Kidney capillary endothelial cell (primary cell): ENCODE measurements around the gene SH3GLB2.

Experiments used
- DNase-seq: peaks from one replicate; pipeline ENCODE4 v3.0.0-alpha.2; 2018; ENCODE audit warnings: low spot score

SH3GLB2 gene

DNA sequence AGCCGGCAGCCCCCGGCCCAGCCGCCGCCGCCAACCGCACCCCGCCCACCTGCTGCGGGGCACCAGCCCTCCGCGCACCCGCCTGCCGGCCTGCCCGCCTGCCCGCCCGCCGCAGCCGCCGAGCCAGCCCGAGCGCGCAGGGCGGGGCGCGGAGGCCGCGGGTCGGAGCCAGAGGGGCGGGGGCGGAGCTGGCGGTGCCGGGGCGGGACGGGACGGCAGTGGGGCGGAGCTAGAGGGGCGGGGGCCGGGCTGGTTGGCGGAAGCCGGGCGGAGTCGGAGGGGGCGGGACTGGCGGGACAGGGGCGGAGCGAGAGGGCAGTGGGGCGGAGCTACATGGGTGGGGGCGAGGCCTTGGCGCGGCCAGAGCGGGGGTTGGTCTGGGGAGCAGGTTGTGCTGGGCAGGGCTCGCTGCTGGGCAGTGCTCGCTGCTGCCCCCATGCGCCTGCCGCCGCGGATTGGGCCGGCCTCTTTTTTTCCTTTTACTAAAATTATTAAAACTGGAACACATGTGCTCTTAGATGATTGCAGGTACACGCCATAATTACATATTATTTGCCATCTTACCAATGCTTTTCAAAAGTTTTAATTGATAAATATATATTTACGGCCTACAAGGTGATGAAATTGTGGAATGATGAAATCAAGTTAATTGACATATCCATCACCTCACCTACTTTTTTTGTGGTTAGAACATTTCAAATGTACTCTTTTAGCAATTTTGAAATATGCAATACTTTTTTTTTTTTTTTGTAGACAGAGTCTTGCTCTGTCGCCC is at the start of gene SH3GLB2:
TSS of gene SH3GLB2 (minus strand) at position 140 of the 775 bp plus-strand sequence. CDS start 177 bp downstream, outside the sequence.
- DNase-seq: peak; percentile 89

DNA sequence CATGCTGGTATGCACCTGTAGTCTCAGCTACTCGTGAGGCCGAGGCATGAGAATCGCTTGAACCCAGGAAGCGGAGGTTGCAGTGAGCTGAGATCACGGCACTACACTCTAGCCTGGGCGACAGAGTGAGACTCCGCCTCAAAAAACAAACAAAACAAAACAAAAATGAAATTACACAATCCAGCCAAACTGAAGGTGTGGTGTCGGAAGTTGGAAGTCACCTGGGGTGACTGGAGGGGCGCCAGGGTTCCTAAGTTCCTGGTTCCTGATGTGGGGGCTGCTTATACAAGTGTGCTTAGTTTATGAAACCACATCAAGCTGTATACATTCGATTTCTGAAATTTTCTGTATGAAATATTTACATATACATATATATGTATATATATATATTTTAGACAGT is 49.1 kb upstream of the SH3GLB2 start:
- no peak for DNase-seq

GRCh38 chr9:129076640-129077037 is 48.5 kb upstream of the SH3GLB2 start:
- DNase-seq: no peak

- DNase-seq: no peak
Observed at GRCh38 chr9:129075996-129076639, 48.0 kb upstream of the SH3GLB2 start.

DNA sequence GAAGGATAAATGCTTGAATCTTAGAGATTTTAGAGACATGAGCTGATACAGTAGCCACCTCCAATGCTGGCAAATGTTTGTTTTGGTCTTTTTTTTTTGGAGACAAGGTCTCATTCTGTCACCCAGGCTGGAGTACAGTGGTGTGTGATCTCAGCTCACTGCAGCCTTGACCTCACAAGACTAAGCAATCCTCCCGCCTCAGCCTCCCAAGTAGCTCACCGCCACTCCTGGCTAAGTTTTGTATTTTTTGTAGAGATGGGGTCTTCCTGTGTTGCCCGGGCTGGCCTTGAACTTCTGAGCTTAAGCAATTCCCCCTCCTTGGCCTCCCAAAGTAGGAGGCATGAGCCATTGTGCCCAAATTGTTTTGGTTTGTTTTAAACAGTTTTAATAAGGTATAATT is 46.0 kb upstream of the SH3GLB2 start:
- DNase-seq: no peak

GRCh38 chr9:129073404-129073803 is 45.3 kb upstream of the SH3GLB2 start:
- no peak for DNase-seq

DNA sequence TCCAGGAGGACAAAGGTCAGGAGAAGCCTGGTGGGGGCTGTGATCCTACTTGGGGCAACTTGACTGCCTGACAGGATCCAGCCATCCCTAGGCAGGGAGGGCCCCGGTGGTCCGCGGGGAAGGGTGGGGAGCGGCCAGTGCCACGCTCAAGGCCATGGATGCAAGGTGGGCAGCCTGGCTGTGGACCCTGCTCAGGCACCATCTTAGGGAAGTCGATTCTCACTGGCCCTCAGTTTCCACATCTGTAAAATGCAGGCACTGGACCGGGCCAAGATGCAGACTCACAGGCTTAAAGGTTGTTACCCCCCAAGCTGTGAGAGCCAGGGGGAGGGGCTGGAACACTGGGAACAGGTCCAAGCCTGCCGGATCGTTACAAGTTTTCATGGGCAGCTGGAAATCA is 44.0 kb upstream of the SH3GLB2 start:
- no peak for DNase-seq

GRCh38 chr9:129071526-129072126 is 43.5 kb upstream of the SH3GLB2 start:
- DNase-seq: no peak

DNA sequence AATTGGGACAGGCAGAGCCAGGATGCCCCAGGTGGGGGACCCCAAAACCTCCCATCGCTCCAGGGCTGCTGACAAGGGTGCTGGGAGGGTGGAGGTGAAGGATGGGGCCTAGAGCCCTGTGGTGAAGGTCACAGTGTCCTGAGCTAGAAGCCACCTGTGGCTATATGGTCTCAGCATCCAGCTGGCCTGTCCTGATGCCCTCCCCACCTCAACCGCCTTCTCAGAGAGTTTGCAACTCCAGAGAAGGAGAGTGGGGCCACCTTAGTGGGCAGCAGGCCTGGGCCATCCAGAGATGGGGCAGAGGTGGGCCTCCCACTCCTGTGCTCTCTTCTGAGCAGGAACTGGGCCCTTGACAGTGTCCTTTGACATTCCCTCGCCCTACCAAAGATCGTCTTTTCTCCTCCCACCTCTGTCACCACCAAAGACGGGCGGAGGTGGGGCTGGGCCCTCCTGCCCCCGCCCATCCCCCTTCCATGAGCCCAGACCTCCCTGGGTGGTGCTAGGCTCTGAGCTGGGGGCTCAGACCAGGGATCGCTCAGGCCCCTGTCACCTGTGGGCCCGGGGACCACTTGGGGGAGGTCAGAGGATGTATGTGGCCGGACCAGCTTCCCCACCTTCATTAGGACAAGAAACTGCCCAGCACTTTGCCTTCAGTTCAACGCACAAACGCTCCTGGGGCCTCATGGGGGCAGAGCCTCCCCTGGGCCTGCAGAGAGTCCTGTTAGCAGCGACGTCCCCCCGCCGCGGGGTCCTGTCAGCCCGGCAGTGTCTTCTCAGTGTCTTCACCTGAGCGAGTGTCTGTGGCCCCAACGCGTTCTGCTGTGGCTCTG is 42.8 kb upstream of the SH3GLB2 start:
- DNase-seq: no peak

DNA sequence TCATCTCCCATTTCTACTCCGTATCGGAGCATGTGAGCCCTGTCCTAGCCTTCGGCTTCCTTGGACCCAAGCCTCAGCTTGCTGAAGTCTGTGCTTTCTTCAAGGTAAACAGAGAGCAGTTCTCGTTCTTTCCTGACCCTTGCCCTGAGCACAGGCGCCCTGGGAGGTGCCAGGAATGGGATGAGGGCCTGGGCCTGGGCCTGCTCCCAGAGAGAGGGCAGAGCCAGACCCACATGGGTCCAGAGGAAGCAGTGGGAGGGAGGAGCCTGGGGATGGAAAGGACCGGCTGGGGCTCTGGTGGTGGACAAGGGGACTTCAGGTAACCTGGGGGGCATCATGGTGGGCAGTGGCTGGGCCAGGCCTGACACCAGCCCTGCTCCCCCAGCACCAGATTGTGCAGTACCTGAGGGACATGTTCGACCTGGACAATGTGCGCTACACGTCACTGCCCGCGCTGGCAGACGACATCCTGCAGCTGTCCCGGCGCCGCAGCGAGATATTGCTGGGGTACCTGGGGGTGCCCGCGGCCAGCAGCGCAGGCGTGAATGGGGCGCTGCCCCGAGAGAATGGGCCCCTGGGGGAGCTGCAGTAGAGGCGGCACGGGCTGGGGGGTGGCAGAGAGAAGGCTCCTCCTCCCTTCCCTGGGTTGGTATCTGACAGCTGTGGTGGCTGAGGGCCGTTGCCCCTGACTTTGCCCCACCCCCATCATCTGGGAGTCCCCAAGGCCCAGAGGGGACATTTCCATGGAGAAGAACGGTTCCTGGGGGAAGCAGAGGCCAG is 41.9 kb upstream of the SH3GLB2 start:
- no peak for DNase-seq

GRCh38 chr9:129068990-129069861 is 41.1 kb upstream of the SH3GLB2 start:
- DNase-seq: no peak

GRCh38 chr9:129068110-129068509 is 40.0 kb upstream of the SH3GLB2 start:
- DNase-seq: no peak

GRCh38 chr9:129064499-129064908 is 36.4 kb upstream of the SH3GLB2 start:
- DNase-seq: no peak

- no peak for DNase-seq
Observed at GRCh38 chr9:129063061-129063460, 34.9 kb upstream of the SH3GLB2 start.

GRCh38 chr9:129060991-129061390 is 32.9 kb upstream of the SH3GLB2 start:
- DNase-seq: no peak

- no peak for DNase-seq
Observed at GRCh38 chr9:129059796-129060785, 32.0 kb upstream of the SH3GLB2 start.

- peak; percentile 23 for DNase-seq
Observed at GRCh38 chr9:129058965-129059795, 31.0 kb upstream of the SH3GLB2 start.

GRCh38 chr9:129054163-129054851 is 26.2 kb upstream of the SH3GLB2 start:
- DNase-seq: no peak
